HG03196 (cell line): ENCODE data around the gene RSU1.
"Not testable (repeated sequence)": the region's sequence is repeated elsewhere in the genome, so short reads cannot be mapped to it uniquely, and the experiment has no call there.

Experiments
- ATAC-seq: cut with Tn5 transposase; IDR thresholded peaks from one replicate; pipeline ENCODE4 v1.9.1; 2021; ENCODE audit not compliant: unreplicated experiment

The RSU1 gene

DNA sequence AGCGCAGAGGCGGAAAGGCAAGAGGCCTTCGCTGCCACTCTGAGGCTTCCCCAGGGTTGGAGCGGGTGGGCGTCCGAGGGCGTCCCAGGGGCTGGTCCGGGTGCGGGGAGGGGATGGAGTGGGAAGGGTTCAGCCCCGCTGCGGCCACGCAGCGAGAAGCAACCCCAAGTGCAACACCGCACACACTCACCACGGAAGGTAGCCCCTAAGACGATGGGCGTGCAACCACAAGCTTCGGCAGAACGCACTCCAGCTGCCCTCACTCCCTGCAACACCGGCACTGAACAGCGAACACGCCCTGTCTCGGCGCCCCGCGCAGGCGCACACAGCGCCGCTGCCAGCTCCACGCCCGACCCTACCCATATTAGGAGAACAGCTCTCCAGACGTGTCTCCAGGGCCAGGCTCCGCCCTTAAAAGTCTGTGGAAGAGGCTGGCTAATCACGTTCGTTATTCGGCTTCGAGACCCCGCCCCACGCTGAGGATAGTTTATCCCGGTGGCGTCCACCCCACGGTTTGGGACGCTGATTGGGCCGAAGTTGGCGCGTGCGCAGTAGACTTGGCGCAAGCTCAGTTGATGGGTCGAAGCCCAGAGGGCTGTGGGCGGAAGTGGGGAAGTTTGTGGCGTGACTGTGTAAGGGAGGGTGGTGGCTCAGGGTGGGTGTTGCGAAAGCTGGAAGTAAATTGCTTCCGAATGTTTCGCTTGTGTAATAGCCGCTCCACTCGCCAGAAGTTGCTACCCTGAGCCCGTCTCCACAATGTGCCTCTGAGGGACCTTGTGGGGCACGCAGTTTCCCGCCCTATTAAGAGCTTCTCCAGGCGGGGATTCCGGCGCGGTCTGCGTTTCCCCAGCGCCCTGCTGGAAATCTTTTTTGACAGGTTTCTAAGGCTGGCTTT is at the start of gene RSU1:
RSU1 (minus strand) TSS at position 300 of the 895 bp plus-strand sequence. CDS start 343 bp downstream, outside the sequence.
- peak; percentile 99 for ATAC-seq

DNA sequence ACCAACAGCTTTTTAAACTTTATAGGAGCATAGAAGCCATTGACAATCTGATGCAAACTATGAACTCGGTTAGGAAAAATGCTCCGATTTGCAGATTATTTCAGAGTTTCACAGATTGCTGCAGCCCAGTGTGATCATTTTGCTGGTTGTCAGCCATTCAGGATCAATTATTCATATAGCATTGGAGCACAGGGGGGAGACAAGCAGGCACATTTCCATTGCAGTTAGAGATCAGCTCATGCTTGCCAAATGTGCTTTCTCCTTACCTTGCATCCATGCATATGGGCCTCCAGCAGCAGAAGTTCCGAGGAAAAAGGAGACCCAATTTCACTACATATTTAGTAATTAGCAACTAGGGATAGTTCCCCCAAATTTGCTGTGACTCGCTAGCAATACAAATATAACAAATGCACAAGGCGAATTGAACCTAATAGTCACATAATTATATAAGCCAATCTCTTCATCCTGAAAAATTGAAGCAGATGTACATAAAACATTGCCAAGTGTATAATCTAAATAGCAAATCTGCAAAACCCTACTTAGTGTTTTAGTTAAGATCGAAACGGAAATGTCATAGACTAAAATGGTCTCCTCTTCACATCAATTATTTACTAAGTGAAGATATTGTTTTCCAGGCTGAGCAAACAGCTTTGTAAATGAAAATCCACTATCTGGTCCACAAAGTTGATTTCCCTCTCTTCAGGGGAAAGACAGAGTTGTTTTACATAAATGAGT is 49.5 kb upstream of the RSU1 start:
- no peak for ATAC-seq

- no peak for ATAC-seq
These were observed 48.5 kb upstream of the RSU1 start for GRCh38 chr10:16865766-16866165.

DNA sequence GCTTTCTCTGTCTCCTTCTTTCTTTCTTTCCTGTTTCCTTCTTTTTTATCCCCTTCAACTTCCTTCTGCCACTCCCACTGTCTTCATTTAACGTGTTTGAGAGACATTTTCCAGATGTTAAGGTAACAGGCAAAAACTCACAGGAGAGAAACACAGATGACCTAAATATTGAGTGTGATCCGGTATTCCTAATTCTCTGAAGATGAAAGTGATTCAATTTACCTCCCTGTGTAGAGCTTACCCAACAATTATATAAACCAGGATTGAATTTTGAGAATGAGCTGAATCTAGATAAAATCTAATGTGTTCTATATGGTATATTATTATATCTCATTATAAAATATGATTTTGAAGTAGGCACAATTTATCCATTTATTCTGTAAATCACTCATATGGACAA is 46.5 kb upstream of the RSU1 start:
- no peak for ATAC-seq

- ATAC-seq: no peak
These were observed 40.2 kb upstream of the RSU1 start for GRCh38 chr10:16857419-16857818.

DNA sequence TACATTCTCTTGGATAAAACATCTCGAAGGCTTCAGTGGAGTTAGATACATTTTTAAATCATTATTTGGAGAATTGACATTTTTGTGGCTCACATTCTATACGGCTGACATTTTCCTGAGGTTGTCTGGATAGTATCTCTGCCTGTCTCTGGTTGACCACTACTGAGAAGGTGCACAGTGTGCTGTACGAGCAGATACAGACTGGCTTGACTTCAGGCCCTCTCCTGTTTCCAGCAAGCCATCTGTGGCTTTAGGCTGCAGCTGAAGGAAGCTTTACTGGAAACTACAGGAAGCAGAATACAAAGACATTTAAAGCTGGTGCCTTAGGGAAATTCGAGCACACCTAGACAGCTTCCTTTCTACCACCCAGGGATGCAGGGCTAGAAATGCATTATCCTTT is 39.3 kb upstream of the RSU1 start:
- no peak for ATAC-seq

DNA sequence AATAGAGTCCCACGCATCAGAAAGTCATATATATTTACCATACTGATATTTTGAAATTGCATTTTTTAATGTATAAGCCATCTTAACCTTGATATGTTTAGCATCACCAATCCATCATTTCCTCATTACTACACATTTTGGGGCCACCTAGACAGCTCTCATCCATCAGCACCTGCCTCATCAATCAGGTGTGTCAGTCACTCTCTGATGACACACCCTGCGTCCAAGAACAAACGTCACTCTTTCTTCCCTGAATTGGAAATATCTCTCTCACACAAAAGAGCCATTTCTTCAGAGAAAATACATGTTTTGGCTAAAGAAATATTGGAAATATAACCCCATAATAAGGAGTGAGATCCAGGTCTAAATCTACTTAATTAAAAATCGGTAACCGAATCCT is 38.9 kb upstream of the RSU1 start:
- ATAC-seq: no peak

DNA sequence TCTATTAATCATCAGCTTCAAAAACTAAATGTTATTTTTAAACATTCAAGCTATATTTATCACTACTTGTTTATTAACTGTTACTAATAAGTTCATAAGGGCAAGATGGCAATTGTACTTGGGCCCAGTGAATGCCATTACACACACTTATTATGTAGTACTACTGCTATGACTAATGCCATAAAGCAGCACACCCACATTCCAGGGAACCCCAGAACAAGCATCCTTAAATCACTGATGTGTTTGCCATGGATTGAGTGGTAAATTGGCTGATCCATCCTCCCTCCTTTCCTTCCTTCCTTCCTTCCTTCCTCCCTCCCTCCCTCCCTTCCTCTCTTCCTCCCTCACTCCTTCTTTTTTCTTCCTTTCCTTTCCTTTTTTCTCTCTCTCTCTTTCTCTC is 37.4 kb upstream of the RSU1 start:
- no peak for ATAC-seq

- ATAC-seq: no peak
These were observed 36.6 kb upstream of the RSU1 start for GRCh38 chr10:16853809-16854208.

DNA sequence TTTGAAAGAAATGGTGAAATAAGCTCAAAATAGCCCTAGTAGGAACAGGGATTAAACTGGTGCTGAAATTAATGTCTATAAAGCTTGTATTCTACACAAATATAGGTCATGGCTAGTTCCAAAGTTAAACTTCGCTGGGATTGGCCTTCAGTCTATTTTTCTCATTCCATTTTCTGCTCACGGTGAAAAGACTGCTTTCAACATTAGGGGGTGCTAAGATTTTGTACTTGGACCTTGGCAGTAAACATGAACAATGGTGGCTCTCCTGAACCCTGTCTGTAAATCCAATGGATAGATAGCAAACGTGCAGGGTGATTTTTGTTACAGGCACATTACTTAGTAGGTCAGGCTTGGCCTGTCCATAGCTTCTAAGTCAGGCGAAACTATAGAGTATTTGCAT is 36.0 kb upstream of the RSU1 start:
- no peak for ATAC-seq

DNA sequence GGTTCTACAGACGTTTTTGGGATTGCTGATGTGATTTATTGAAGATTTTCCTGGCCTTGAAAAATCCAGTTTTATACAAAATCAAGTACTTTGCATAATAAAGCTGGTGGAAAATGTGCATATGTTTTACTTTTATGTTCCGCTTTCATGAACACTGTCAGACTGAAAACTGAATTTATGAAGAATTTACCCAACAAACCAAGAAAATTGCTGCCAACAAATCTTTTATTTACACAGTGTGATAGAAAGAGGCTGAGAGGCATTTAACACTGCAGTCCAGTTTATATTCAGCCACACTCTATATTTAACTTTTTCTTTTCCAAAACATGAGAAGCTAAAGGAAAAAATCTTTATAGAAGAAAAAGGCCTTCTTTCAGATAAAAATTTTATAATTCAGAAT is 35.4 kb upstream of the RSU1 start:
- ATAC-seq: no peak

GRCh38 chr10:16848562-16849154 is 31.4 kb upstream of the RSU1 start:
- no peak for ATAC-seq

DNA sequence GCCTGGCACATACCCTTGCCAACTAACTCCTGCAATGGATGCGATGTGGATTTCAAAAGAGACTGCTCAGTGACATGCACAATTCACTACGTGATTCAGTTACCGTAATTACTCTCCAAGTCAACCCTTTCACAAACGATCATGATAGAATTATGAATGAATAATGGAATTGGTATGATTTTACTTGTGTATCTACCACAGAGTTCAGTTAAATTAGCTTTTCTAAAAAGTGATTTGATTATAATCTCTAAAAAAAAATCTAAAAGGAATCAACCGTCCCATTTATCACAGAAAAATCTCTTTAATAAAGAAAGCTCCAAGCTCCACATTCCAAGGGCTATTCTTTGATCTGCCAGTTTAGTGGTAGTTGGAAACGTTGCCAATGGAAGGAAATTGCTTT is 30.4 kb upstream of the RSU1 start:
- no peak for ATAC-seq

DNA sequence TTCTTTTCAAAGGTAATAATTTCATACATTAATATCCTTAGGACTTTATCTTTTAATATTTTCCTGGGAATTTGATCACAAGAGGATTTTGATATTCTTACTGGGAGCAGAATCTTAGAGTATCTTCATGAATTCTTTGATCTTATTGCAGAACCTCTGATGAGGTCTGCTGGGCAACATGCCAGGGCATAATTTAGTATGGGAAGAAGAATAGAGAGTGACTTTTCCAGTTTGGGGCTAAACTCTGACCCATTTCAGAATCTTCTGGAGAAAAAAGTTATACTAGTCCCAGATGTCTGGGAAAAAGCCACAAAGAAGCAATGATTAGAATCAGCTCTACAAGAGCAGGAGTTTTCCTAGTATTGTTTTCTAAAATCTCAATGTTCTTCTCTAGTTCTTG is 28.0 kb upstream of the RSU1 start:
- ATAC-seq: no peak

DNA sequence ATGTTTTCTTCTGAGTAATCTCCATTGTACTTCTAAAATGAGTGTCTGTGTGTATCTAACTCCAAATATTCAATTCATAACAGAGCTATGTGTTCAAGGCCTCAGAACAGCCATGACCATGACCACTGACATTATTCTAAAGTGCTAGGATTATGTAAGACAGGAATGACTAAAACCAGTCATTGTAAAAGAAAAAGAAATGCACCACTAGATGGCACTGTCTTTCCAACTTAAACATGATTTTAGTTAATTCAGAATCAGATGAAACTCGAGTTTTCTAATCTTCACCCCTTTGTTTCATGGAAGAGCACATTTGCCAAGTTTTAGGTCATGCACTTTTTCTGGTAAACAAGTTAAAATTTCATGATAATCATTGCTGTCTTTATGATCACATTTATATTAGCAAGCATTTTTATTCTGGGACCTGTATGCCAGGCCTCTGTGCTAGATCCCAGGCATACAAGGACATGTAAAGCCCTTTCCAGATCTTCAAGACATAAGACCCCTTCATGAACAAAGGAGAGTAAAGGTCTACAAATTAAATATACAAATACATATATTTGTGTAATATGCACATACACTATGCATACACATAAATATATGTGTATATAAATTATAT is 26.1 kb upstream of the RSU1 start:
- no peak for ATAC-seq

DNA sequence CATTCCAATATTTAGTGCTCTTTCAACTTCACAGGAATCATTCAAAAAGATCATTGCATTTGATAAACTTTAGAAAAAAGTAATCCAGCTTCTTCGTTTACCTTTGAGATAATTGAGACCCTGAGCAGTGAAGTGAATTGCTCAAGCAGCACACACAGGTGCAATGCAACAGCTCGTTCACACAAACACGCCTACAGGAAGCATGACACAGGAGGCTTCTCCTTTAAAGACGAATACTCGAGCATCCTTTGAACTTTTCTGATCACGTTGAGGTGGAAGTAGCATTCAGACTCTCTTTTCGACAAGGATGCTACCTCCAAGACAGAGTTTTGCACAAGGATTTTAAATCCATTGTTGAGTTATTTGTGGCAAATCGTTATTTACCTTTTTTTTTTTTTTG is 18.0 kb upstream of the RSU1 start:
- ATAC-seq: no peak

DNA sequence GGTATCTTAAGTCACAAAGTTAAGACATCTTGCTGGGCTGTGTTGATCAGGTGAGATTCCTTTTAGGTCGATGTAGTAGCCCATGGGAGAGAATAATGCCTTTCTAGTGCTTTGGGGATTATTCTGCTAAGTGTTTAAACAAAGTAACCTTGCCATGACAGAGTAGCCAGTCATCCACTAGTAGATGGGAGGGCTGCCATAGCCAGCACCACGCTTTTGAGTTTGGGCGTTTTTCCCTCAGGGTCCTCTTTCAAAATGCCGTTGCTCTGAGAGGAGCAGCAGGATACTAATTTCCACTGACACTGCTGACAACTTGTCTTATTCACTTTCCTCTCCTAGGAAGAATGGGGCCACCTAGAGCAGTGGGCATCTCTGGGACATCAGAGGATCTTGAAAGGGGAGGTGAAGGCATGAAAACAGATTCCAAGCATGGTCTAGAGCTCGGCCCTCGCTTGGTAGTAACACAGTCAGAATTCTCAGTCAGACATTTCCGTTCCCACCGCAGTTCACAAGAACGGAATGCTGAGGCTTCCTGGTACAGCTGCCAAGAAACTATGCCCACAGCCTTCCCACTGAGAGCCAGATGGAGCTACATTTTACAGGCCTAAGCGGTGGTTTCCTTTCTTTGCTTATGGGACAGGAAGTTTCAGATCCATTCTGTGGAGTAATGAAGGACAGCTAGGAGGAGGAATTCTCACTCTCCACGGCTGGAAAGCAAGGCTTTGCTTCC is 15.3 kb upstream of the RSU1 start:
- no peak for ATAC-seq

- ATAC-seq: no peak
These were observed 11.5 kb upstream of the RSU1 start for GRCh38 chr10:16828701-16829175.

GRCh38 chr10:16828114-16828568 is 10.9 kb upstream of the RSU1 start:
- ATAC-seq: peak; percentile 63

GRCh38 chr10:16827474-16827873 is 10.2 kb upstream of the RSU1 start:
- not testable (repeated sequence) for ATAC-seq
